Neural progenitor cell (in vitro differentiated cells): ENCODE results near the gene TMC8.

Experiments used
- CTCF ChIP-seq: fragments of 200-600 bp; sonication (generic); IDR thresholded peaks from 2 replicates; pipeline ENCODE4 v1.5.1; 2017; ENCODE audit warnings: antibody characterized with exemption, mild to moderate bottlenecking
- EZH2 ChIP-seq: fragments of 200-600 bp; sonication (generic); IDR thresholded peaks from 2 replicates; pipeline ENCODE4 v1.6.1; 2017; ENCODE audit warnings: antibody characterized with exemption, mild to moderate bottlenecking, moderate library complexity

- no peak for TF ChIP-seq CTCF
- no peak for TF ChIP-seq EZH2
Measured at GRCh38 chr17:78105101-78105500, 25.5 kb upstream of the TMC8 start.
